ENCODE data around the gene NTNG1. TPM values are rescaled to one million over a fixed set of nuclear protein-coding genes. Genes with fewer than 3 reads are reported as not detected.

The NTNG1 gene
- total and polyA plus RNA-seq, 12 donors, result 0.06 TPM; not detected in 11

DNA sequence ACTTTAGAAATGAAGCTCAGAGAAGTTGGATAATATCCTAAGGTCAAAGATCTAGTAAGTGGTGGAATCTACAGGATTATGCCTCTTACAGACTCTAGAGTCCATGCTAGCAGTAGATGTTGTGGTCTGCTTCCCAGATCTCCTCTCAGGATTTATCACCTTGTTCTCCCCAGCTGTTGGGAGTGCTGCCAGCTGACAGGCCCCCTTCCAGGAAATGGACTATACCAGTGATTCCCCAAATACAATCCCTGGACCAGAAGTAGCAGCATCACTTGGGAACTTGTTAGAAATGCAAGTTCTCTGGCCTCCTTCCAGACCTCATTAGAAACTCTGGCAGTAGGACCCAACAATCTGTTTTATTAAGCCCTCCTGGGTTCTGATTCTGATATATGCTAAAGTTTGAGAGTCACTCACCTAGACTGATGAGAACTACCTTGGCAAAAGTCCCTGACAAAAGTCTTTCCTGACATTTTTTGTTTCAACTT, 24.5 kb upstream of the NTNG1 start:
- TF ChIP-seq, protein P1, sequence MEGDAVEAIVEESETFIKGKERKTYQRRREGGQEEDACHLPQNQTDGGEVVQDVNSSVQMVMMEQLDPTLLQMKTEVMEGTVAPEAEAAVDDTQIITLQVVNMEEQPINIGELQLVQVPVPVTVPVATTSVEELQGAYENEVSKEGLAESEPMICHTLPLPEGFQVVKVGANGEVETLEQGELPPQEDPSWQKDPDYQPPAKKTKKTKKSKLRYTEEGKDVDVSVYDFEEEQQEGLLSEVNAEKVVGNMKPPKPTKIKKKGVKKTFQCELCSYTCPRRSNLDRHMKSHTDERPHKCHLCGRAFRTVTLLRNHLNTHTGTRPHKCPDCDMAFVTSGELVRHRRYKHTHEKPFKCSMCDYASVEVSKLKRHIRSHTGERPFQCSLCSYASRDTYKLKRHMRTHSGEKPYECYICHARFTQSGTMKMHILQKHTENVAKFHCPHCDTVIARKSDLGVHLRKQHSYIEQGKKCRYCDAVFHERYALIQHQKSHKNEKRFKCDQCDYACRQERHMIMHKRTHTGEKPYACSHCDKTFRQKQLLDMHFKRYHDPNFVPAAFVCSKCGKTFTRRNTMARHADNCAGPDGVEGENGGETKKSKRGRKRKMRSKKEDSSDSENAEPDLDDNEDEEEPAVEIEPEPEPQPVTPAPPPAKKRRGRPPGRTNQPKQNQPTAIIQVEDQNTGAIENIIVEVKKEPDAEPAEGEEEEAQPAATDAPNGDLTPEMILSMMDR (IDR thresholded peaks at IDR 0.05), result no peak
- no peaks in the 10 kb centered on the region for H3K9me3 ChIP-seq
- H3K27ac ChIP-seq, result no peak overlapping the region
- no peak overlapping the region for H3K4me3 ChIP-seq
- intact Hi-C loops (cut with DNase I), result no loop called here
- DNase-seq, result no peak
- H3K4me1 ChIP-seq, result no peaks in the 10 kb centered on the region
- peaks cover 0 to 7% (median 0%) of the 10 kb centered on the region in 7 donors for H3K27me3 ChIP-seq
- H3K36me3 ChIP-seq, result no peaks in the 10 kb centered on the region
- no peak for ATAC-seq

GRCh38 chr1:107122225-107122624, 18.6 kb upstream of the NTNG1 start:
- Histone ChIP-seq H3K9me3 (no peaks in the 10 kb centered on the region), H3K4me3 (no peak overlapping the region), H3K27me3 (peaks cover 0 to 3% (median 0%) of the 10 kb centered on the region in 7 donors), H3K4me1 (no peaks in the 10 kb centered on the region), H3K27ac (no peak overlapping the region), H3K36me3 (no peaks in the 10 kb centered on the region)
- TF ChIP-seq, protein P1 (IDR thresholded peaks at IDR 0.05), result no peak
- no peak for DNase-seq
- WGBS, 2 donors, result 92 to 95% methylated on average over 3 of the region's 3 CpGs
- no peak for ATAC-seq
- intact Hi-C loops (cut with DNase I), result no loop called here

- TF ChIP-seq, protein P1 (IDR thresholded peaks at IDR 0.05), result no peak
- Histone ChIP-seq H3K4me3 (no peak overlapping the region), H3K9me3 (no peaks in the 10 kb centered on the region), H3K4me1 (no peaks in the 10 kb centered on the region), H3K27ac (no peak overlapping the region), H3K27me3 (peaks cover 0 to 3% (median 0%) of the 10 kb centered on the region in 7 donors), H3K36me3 (no peaks in the 10 kb centered on the region)
- intact Hi-C loops (cut with DNase I), result no loop called here
- WGBS, 2 donors, result 67 to 69% methylated on average over 1 of the region's 1 CpG
- ATAC-seq, result no peak
- DNase-seq, result no peak
Observed at GRCh38 chr1:107123741-107124140, 17.1 kb upstream of the NTNG1 start.

DNA sequence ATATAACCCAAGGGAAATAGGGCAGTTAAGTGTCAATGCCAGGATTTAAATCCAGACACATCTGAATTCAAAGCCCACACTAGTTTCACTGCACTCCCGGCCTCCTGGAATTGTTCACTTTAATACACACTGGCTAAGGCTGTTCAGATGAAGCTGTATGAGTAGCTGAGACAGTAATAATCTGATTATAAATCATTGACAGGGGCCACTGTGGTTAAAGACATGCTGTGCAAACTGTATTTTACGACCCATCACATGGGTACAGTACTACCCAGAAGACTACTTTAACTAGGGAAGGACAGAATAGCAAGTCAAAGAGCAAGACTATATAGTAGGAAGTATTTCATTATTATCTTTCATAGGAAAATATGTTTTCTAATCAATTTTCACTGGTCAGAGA, 16.1 kb upstream of the NTNG1 start:
- WGBS, 2 donors, result 60 to 77% methylated on average over 2 of the region's 2 CpGs
- H3K4me3 ChIP-seq, result no peak overlapping the region
- H3K9me3 ChIP-seq, result no peaks in the 10 kb centered on the region
- DNase-seq (no peak), ATAC-seq (no peak)
- intact Hi-C loops (cut with DNase I), result no loop called here
- H3K27me3 ChIP-seq, result peaks cover 0 to 3% (median 0%) of the 10 kb centered on the region in 7 donors
- no peaks in the 10 kb centered on the region for H3K4me1 ChIP-seq
- TF ChIP-seq, protein P1 (IDR thresholded peaks at IDR 0.05), result no peak
- no peak overlapping the region for H3K27ac ChIP-seq
- no peaks in the 10 kb centered on the region for H3K36me3 ChIP-seq
